Measurements from ENCODE around the gene CCDC171.

CCDC171 gene

DNA sequence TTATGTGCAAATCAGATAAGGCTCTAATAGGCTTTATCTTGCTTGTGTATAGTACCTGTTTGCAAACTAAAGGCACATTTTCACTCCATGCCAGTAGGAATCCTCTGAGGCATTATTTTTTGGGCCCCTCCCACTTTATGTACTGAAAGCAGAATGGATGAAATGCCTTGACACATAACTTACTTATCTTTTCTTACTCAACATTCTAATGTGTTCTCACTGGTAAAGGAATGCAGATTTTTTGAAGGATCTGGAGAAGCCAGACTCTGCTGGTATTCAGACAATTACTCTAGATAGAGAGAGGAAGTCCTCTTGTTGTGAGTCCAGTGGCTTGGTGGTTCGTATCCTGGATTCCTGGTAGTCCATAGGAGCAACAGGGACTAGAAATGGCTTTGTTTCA, 336.7 kb downstream of the CCDC171 start:
- no peak for DNase-seq

DNA sequence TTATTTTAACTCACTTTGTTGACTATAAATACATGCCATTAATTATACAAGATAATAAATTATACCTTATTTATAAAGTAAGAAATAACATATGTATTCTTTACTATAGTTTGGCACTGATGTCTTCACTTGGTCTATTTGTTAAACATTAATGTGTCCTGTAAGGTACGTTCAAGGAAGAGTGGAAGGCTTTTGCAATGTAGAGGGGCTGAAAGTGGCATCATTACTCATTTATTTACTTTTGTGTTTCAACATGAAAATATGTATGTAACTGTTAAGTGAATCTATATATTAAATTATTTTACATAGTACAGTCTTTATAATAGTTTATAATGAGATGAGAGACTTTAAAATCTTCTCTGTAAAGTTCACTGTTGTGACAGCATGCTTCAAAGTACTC, 348.7 kb downstream of the CCDC171 start:
- no peak for DNase-seq

DNA sequence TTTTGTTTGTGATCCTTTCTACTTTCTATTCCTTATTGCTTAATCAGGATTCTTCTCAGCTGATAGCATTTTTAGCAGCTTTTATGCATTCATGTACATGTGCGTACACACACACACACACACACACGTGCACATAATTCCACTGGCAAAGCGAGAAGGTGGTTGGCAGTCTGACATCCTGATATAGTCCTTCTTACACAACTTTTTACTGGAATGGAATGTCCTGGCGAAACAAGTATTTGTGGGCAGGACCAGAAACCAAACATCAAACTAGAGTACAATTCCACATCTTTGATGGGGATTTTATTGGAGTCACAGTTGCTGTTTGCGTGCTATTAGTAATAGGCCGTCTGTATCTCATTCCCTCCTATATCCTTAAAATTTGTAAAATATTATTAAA, 356.5 kb downstream of the CCDC171 start:
- DNase-seq = no peak

DNA sequence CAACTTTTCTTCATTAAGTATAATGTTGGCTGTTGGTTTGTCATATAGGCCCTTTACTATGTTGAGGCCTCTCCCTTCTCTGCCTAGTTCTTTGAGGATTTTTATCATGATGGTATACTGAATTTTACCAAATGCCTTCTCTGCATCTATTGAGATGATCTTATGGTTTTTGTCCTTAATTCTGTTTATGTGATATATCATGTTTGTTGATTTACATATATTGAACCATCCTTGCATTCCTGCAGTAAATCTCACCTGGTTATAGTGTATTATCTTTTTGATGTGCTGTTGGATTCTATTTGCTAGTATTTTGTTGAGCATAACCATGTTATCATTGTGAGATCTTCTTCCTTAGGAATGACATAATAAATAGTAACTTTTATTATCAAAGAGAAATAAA, 362.9 kb downstream of the CCDC171 start:
- DNase-seq = no peak

DNA sequence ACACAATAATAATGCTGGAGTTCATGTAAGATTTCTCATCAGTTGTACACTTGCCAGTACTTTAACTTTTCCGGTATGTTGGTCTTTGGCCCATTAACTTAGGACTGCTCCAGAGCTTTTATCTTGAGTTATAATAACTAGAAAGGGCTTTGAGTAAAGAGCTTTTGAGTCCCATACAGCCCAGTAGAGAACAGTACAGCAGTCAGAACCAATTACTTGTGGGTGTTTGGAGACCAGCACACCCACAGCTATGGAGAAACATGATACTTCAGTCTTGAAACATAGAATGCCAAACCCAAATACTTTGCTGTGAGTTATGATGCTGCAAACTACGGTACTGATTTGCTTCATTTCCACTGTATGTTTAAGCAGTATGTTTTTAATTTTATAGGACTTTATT, 374.3 kb downstream of the CCDC171 start:
- DNase-seq = no peak

DNA sequence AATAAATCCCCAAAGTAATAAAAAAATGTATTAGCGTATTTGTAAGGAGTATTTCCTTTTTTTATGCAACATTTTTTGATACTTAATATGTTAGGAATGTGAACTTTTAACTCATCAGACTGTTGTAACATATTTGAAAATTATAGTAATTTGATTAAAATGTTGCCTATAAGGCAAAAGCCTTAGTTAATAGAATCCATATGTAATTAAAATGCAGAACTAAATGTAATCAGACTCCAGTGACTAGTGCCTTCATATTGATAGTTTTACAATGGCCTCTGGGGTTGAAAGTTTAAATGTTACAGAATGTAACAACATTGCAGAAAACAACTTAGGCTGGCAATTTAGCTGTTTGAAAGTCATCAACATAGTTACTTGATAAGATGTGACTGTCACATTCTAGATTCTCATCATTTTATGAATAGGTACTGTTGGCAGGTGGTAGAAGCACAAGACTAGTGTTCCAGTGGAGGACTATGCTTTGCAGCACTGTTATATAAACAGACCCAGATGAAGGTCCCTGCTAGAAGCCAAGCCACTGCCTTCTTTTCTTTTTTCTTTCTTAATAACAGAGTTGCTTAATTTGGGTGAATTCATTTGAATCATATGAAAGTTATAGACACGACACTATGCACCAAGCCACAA, 382.9 kb downstream of the CCDC171 start:
- no peak for DNase-seq

DNA sequence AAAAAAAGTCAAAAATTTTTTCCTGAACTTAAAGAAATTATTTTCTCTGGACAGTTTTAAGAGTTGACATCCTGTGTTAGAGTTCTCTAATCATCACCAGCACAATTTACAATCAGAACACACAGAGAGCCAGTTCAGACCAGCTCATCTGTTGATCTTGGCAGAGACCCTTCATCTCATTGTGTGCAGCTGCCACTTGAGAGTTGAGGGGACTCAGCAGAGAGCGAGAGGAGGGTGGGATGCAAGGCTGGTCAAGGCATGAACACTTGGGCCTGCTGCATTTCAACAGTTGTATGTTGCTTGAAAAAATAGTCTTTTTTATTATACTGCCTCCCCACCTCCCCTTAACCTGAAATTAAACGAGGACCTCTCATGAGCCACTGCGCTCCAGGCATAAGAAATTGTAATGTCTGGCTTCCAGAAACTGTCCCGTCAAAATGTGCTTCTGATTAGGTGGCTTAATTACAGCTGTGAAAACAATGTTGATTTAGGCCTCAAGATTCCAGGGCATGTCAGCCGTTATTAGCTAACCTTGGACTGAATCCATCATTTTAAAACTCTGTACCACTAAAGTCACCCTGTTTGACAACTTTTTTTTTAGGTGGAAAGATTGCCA, 383.6 kb downstream of the CCDC171 start:
- DNase-seq = no peak

DNA sequence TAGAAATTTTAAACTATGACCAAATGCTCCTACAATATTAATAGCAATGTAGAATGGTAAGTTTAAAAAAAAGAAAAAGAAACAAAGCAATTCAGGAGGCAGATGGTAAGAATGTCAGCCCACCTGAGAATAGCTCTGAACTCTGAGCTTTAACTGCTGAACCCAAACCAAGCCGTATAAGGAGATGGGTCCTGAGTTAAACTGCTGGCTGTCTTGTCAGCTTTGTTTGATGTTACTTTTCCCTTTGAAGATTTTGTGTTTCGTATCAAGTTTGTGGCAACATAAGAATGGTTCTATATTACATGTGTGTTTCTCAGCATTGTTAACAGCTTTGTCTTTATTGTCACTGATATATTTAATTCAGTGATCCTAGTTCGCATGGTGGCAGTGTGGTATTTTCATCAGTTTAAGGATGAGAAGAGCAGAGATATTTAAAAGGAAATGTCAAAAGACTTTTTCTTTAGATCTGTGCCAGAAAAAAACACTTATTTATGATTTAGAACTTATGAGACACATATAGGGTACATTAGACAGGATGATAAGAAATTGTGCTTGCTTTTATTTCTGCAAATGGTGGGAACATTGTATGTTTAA, 390.1 kb downstream of the CCDC171 start:
- no peak for DNase-seq

DNA sequence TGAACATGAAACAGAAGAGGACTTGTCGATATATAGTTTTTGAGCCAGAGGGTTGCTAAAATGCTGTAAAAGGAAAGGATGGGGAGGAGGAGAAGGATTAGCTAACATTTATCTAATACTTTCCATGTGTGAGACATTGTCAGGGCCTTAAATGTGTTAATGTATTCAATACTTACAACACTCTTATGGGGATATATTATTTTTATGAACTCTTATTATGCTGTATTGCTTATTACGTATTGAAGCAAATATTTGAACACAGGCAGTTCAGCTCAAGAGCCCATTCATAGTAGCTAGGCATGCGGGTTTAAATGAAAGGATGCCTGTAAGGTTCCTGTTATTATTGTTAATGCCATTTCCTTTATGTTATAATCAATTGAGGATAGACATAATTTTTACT, 391.5 kb downstream of the CCDC171 start:
- no peak for DNase-seq

DNA sequence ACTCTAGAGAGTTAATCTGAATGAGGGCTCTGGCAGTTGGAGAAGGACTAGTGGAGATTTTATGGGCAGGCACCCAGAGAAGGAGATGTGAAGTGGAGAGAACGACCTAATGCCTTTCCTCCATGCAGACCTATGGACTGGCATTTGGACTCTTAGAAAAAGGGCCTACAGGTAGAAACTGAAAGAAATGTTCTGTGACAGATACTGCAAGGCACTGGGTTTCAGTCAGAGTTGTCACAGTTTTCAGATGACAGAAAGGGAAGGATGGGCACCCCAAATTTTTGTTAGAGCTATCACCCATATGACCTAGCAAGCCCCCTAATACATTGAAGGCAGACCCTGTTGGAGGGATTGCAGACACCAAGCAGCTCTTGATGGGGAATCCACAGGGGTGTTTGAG, 406.8 kb downstream of the CCDC171 start:
- no peak for DNase-seq

DNA sequence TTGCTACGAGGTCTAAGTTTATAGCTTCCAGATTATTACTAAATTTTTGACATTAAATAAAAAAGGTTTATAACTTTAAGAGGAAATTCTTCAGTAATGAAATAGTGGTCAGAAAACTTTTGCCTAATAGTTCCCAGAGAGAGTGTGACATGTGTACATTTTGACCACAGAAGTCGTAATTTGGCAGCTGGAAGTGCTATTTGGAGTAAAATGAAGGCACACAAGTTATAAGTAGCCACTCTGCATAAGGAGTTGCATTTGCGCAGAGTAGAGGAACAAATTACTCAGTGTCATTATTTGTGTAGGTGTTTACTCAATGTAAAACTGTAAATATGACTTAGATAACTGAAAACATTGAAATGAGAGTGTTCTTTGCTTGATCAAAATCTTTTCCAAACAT, 408.4 kb downstream of the CCDC171 start:
- no peak for DNase-seq

DNA sequence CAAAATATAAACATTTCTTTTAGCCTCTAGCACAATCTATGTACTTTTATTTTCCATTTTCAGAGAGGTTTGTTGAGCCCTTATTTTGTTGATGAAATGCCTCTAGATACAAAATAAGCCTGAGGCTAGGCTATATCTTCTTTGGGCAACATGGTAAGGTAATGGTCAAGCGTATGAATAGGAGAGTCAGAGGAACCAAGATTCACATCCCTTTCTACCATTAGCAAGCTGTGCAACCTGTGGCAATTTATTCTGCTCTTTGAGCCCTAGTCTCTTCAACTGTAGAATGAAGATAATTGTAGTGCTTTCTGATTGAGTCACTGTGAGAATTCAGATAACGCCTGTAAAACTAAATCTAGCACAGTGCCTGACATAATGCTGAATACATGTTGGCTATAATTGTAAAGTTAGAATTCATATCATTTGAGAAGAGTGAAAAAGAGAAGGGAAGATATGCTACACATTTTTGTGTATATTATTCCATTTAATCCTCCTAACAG, 412.5 kb downstream of the CCDC171 start:
- DNase-seq = no peak

DNA sequence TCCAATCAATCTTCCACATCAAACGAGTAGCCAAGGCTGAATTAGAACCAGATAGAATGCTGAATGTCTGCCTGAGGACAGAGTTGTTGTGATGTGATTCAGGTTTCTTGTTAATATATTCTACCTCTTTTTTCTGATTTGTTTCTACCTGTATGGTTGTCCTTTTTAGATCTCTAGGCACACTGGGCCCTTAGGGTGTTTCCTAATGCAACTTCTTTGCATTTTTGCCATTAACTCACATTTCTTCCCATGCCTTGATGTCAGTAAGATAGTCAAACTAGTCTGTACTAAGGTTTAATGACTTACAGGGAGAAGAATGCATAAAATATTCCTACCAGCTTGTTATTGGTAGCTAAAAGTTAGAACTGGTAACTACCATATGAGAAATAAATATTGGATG, 413.6 kb downstream of the CCDC171 start:
- DNase-seq = no peak

DNA sequence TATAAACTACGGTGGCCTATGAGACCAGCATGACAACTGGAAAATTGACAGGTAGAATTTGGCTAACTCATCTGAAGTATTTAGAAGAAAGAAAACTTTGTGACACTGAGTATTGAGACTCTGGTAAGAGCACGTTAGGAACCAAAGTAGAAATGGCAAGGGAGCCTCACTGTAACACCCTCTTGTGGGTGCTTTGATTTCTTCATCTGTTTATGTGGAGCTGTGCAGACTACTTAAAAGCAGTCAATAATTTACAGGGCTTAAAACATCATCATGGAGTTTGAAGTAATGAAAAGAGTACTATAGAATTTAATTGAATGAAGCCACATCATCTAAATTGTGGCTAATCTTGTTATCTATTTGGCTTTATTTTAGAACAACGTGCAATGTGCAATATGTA, 414.2 kb downstream of the CCDC171 start:
- no peak for DNase-seq

DNA sequence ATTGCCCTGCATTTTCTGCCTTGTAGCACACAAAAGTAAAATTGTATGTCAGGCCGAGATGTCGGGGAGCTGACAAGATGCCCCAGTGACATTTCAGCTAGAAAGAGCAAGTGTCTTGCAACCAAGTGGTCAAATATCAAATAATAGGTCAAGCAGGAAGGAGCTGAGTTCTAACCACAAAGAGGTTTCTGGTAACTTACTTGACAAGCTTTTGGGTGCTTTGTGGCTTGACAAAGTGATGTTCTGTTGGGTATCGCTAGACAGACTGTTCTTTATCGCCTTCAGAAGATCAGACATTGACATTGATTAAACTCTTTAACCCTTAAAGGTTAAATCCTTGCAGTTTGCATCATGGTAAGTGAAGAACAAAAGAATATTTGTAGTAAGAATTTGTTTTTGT, 419.9 kb downstream of the CCDC171 start:
- DNase-seq = no peak

DNA sequence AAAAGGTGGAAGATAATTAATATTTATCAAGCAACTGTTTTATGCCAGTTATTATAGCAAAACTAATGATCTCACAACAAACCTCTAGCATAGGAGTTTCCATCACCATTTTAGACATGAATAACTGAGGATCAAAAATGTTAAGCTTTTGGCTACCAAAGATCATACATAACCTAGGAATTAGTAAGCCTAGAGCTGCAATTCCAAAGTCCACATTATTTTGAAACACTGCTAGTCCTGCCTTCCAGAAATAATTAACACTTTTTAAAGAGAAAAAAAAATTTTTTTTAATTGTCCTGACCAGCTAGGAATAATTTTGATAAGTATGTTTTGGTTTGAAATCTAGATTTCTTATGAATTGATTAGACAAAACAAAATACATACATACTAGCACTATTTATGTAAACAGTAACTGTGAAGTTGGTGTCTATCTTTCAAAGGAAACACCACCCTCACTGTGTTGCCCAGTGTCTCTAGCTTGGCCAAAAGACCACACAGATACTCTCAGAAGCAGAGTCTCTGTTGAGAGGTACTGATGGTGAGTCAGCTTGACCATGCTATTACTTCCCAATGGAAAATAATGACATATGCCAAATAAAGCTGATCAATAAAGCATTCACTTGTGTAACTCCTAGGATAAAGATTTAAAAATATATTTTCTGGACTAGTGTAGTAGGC, 422.4 kb downstream of the CCDC171 start:
- no peak for DNase-seq

DNA sequence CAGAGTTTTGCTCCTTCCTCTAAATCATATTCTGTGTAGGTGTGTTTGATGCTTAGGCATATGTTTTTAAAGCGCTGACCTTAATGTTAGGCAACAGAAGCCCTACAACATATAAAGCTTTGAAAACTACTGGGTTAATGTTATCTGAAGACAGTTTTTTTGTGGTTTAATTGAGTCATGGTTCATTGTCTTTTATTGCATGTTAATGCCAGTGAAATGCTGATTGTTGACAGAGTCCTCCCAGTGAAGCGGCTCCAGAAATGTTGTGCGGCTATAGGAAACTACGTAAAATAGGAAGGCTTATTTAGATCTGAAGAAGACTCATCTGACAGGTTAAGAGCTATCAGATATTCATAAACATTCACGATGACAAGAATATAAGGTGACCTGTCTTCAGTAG, 424.6 kb downstream of the CCDC171 start:
- DNase-seq = no peak

DNA sequence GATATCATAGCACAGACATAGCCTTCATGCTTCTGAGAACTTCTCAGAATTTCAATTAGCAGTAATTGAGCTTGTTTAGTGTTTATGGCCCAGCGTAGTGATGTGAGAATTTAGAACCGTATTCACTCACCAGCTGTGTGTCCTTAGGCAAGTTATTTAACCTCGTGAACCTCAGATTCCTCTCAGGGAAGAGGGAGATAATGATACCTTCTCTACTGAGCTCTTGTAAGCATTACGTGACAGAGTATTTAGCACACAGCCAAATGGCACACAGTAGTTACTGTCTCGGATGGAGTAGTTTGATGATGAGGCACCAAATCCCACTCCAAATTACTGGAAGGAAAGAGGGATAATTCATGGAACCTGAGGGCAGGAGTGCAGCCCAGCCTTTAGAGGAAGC, 429.3 kb downstream of the CCDC171 start:
- no peak for DNase-seq

DNA sequence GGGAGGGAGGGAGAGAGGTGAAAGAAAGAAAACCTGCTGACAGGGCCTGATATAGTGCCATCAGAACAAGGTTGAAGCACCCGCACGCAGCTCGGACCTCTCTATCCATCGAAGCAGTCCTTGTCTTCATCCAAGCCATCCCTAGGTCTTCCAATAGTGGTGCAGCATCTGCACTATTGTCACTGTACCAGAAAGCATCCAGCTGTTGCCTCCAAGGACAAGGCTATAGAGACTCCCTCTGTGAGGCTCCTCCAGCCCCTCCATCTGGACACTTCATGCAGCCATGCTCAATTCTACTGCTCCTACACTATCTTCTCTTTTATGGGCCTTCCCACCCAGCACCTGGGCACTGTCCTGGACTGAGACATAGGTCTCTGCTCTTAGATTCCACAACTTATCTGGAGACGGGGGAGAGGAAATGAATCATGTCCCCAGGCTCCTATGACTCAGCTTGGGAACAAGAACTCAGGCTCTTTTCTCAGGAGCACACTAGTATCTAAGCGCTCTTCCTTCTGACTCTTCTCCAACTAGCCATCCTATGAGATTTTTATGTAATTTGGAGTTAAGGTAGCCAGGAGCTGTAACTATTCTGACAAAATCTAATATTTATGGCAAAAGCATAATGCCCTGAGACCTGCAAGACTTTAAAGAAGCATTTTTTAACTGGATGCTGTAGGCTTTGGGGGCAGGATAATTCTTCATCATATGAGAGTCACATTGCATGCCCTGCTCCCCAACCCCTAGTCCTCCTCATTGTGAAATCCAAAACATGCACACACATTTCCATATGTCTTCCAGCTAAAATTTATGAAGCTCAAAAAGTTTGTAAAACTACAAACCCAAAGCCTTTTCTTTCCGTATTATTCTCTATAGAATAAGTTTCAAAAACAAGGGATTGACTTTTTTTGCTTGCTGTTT, 446.8 kb downstream of the CCDC171 start:
- no peak for DNase-seq

DNA sequence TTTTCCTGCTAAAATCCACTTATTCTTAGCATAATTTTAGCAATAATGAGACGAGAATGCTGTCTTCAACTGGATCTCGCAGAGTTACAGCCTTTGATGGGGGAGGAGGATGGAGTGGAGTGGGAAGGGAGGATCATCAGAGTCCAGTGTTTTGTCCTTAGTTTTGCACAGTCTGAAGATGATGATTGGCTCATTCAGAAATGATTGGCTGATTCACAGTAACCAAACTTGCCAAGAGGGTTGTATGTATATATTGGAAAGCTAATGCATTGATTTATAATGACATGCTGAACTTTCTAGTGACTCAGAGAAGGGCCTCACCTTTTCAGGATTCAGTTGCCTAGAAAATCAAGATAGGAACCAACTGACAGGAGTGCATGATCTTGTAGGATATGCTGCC, 448.0 kb downstream of the CCDC171 start:
- no peak for DNase-seq

DNA sequence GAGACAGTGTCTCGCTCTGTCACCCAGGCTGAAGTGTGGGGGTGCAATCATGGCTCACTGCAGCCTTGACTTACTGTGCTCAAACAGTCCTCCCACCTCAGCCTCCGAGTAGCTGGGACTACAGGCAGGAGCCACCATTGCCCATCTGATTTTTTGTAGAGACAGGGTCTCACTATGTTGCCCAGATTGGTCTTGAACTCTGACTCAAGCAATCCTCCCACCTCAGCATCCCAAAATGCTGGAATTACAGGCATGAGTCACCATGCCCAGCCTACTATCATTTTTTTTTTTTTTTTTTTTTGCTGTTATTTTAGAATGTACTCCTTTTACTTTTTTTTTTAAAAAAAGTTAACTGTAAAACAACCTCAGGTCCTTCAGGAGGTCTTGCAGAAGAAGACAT, 449.0 kb downstream of the CCDC171 start:
- no peak for DNase-seq

DNA sequence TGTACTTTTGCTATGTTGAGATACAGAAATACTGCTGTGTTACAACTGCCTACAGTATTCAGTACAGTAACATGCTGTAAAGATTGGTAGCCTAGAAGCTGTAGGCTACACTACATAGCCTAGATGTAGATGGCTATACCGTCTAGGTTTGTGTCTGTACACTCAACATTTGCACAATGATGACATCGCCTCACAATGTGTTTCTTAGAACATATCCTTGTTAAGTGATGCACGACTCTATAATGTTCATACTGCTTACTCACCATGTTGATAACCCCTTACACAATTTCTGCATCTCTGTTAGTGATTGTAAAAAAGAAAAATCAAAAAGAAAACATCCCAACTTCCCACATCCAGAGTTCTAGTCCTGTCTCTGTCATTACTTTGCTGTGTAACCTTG, 450.0 kb downstream of the CCDC171 start:
- no peak for DNase-seq

DNA sequence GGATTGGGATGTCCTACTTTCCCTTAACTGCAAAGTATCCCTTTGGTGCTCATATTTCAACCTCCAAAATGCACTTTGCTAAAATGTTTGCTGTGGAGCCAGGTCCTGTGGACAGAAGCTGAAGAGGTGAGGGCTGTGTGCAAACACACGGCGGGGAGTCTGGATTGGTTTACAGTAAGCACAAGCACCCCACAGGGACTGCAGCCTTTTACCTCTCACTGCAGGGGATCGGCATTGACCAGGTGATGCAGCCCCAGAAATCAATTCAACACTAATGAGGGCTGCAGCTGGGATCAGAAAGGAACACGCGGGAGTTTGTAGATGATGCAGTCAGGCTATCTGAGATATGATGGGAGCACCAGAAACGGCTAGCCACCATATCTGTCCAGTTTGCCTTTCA, 450.9 kb downstream of the CCDC171 start:
- DNase-seq = no peak

All from activated CD4-positive, CD25-positive, alpha-beta regulatory T cell treated with anti-CD3 and anti-CD28 coated beads, Interleukin-2, amount 50 U/mL, for 72 hours (primary cell).